Stimulated activated CD8-positive, alpha-beta memory T cell treated with anti-CD3 and anti-CD28 coated beads, Interleukin-4, amount 100 ng/mL, for 48 hours (primary cell): Measurements from ENCODE around the gene ARHGEF6.
"Not testable (repeated sequence)": the region's sequence is repeated elsewhere in the genome, so short reads cannot be mapped to it uniquely, and the experiment has no call there.

Source experiments
- DNase-seq: peaks from one replicate; pipeline ENCODE4 v3.0.0-alpha.2; 2020

ARHGEF6 gene

GRCh38 chrX:136780763-136781162, at the start of gene ARHGEF6:
Gene ARHGEF6 (minus strand): TSS chrX:136780932. CDS start chrX:136780882, 50 bp downstream.
- DNase-seq, result peak; percentile 37

- DNase-seq, result no peak
Measured at GRCh38 chrX:136829413-136829812, 48.7 kb upstream of the ARHGEF6 start.

- no peak for DNase-seq
Measured at GRCh38 chrX:136828830-136829229, 48.1 kb upstream of the ARHGEF6 start.

- no peak for DNase-seq
Measured at GRCh38 chrX:136827026-136827425, 46.3 kb upstream of the ARHGEF6 start.

- no peak for DNase-seq
Measured at GRCh38 chrX:136825771-136826170, 45.0 kb upstream of the ARHGEF6 start.

GRCh38 chrX:136823175-136823574, 42.4 kb upstream of the ARHGEF6 start:
- no peak for DNase-seq

- DNase-seq, result no peak
Measured at GRCh38 chrX:136822337-136823095, 41.8 kb upstream of the ARHGEF6 start.

GRCh38 chrX:136819756-136820155, 39.0 kb upstream of the ARHGEF6 start:
- DNase-seq, result not testable (repeated sequence)

GRCh38 chrX:136819031-136819703, 38.4 kb upstream of the ARHGEF6 start:
- DNase-seq, result no peak

GRCh38 chrX:136816975-136817374, 36.2 kb upstream of the ARHGEF6 start:
- no peak for DNase-seq

GRCh38 chrX:136814847-136815750, 34.4 kb upstream of the ARHGEF6 start:
- DNase-seq, result no peak

GRCh38 chrX:136812286-136812685, 31.6 kb upstream of the ARHGEF6 start:
- DNase-seq, result no peak

- no peak for DNase-seq
Measured at GRCh38 chrX:136810493-136810892, 29.8 kb upstream of the ARHGEF6 start.

- no peak for DNase-seq
Measured at GRCh38 chrX:136806891-136807410, 26.2 kb upstream of the ARHGEF6 start.

GRCh38 chrX:136802515-136802914, 21.8 kb upstream of the ARHGEF6 start:
- no peak for DNase-seq

- DNase-seq, result no peak
Measured at GRCh38 chrX:136797787-136798186, 17.1 kb upstream of the ARHGEF6 start.

GRCh38 chrX:136795132-136795531, 14.4 kb upstream of the ARHGEF6 start:
- DNase-seq, result not testable (repeated sequence)

- DNase-seq, result not testable (repeated sequence)
Measured at GRCh38 chrX:136794660-136795059, 13.9 kb upstream of the ARHGEF6 start.

- no peak for DNase-seq
Measured at GRCh38 chrX:136794080-136794479, 13.3 kb upstream of the ARHGEF6 start.

GRCh38 chrX:136789856-136790255, 9.1 kb upstream of the ARHGEF6 start:
- no peak for DNase-seq

- DNase-seq, result no peak
Measured at GRCh38 chrX:136784231-136784630, 3.5 kb upstream of the ARHGEF6 start.

GRCh38 chrX:136783159-136783558, 2.4 kb upstream of the ARHGEF6 start:
- no peak for DNase-seq

- no peak for DNase-seq
Measured at GRCh38 chrX:136781180-136781797, 557 bp upstream of the ARHGEF6 start.
